Kidney (tissue), 14 donors: ENCODE data around the gene STK31. TPM values are rescaled to one million over a fixed set of nuclear protein-coding genes. Genes with fewer than 3 reads are reported as not detected.
"Not testable (repeated sequence)": the region's sequence is repeated elsewhere in the genome, so short reads cannot be mapped to it uniquely, and the experiment has no call there.

ENCODE experiments used
- DNase-seq, 5 donors: peaks; one replicate each; pipeline ENCODE4 v3.0.0-alpha.2; 2013 to 2020
- FAIRE-seq: peaks from 2 replicates; lab custom pipeline; 2012; peaks lifted over from hg19 to GRCh38; lab: Jason Lieb, UNC
- H3K27ac ChIP-seq, 2 donors: one replicate each; pipeline ENCODE4 v1.7.0; 2013; ENCODE audit warnings: low read depth in 2 of 2, low read length in 2 of 2, inconsistent platforms in 1 of 2
- H3K27me3 ChIP-seq: one replicate; pipeline ENCODE4 v1.7.1; 2013; ENCODE audit warnings: low read length, inconsistent platforms; ENCODE audit not compliant: control insufficient read depth, insufficient read depth
- H3K36me3 ChIP-seq, 3 donors: one replicate each; pipeline versions ENCODE4 v1.7.0 to v1.7.1; 2013; ENCODE audit warnings: low read length in 3 of 3, control low read depth in 1 of 3, inconsistent platforms in 1 of 3; ENCODE audit not compliant: insufficient read depth in 3 of 3, control insufficient read depth in 2 of 3
- H3K4me1 ChIP-seq, 3 donors: one replicate each; pipeline versions ENCODE4 v1.7.0 to v1.7.1; 2013; ENCODE audit warnings: low read length in 3 of 3, inconsistent platforms in 1 of 3, low read depth in 1 of 3; ENCODE audit not compliant: control insufficient read depth in 2 of 3, insufficient read depth in 2 of 3
- H3K4me3 ChIP-seq, 3 donors: one replicate each; pipeline versions ENCODE4 v1.7.0 to v1.8.1; 2013; ENCODE audit warnings: low read length in 3 of 3, control low read depth in 1 of 3, inconsistent platforms in 1 of 3
- H3K9ac ChIP-seq, 3 donors: one replicate each; pipeline versions ENCODE4 v1.7.0 to v1.7.1; 2013; ENCODE audit warnings: low read length in 3 of 3, control low read depth in 1 of 3, inconsistent platforms in 1 of 3
- H3K9me3 ChIP-seq, 3 donors: one replicate each; pipeline versions ENCODE4 v1.7.0 to v1.7.1; 2013; ENCODE audit warnings: low read length in 3 of 3, control low read depth in 1 of 3, inconsistent platforms in 1 of 3; ENCODE audit not compliant: control insufficient read depth in 2 of 3, insufficient read depth in 1 of 3
- CTCF ChIP-seq: IDR thresholded peaks from 3 replicates; pipeline ENCODE4 v1.5.1; 2012; ENCODE audit warnings: mild to moderate bottlenecking, moderate library complexity, borderline replicate concordance; ENCODE audit not compliant: insufficient read depth; ENCODE audit errors: extremely low read depth
- intact Hi-C: fragments of 100-400 bp; cut with DNase I; formaldehyde crosslinking; loops from one replicate; pipeline ENCODE4 v1.11.1; 2022
- polyA plus RNA-seq: library from polyadenylated mRNA; stranded (reverse); fragments of 350-450 nt; fragmentation: Illumina TruSeq; extraction: RNeasy Lipid Tissue Mini Kit (QIAGEN cat#74804); gene quantifications from one replicate; pipeline ENCODE4 v1.2.3, GENCODE V29; 2014; ENCODE audit warnings: low read depth, low replicate concordance; ENCODE audit not compliant: insufficient read depth
- total RNA-seq: library from RNA; stranded (reverse); fragmentation: NEBNext Ultra II Directional; extraction: Animal tissue kit (Norgen Biotek cat#: 25700); gene quantifications from one replicate; pipeline ENCODE4 v1.2.1, GENCODE V29; 2021
- donor health status: control.
- donor health status: control.
- donor health status: control.
- donor health status: control.
- donor health status: control.
- donor health status: DM: yes; HTN: yes; CAD: no.
- donor health status: Normal renal cell carcinoma (clear cell type).

STK31 gene
- total and polyA plus RNA-seq, 2 donors from 2014 or later = 0.15 to 0.44 TPM

GRCh38 chr7:23680414-23681405 is 29.3 kb upstream of the STK31 start:
- DNase-seq (peak; percentile 87 to 95 (median 90)), FAIRE-seq (no peak)
- H3K9ac ChIP-seq = peak overlapping the region; percentile 63 to 89 (median 76)
- no peak for TF ChIP-seq CTCF
- H3K27ac ChIP-seq = peak overlapping the region; percentile 44 to 66
- no peaks in the 10 kb centered on the region for H3K27me3 ChIP-seq
- no peaks in the 10 kb centered on the region for H3K36me3 ChIP-seq
- H3K4me1 ChIP-seq = peaks cover 0 to 4% (median 3%) of the 10 kb centered on the region in 3 donors
- peak overlapping the region; percentile 81 to 92 (median 89) for H3K4me3 ChIP-seq
- no peaks in the 10 kb centered on the region for H3K9me3 ChIP-seq
- intact Hi-C loops = no loop called here

- FAIRE-seq, H3K27ac ChIP-seq, intact Hi-C loops, H3K9me3 ChIP-seq, H3K36me3 ChIP-seq, H3K4me1 ChIP-seq, H3K27me3 ChIP-seq, H3K9ac ChIP-seq, H3K4me3 ChIP-seq: not testable (repeated sequence)
- DNase-seq = peak in 4 of 5 donors; percentile 45 to 66 (median 54)
These were observed 26.0 kb upstream of the STK31 start for GRCh38 chr7:23684041-23684440.

- Histone ChIP-seq H3K27ac (no peak overlapping the region), H3K9ac (no peak overlapping the region), H3K4me1 (peaks cover 0 to 2% (median 0%) of the 10 kb centered on the region in 3 donors), H3K4me3 (no peak overlapping the region), H3K9me3 (no peaks in the 10 kb centered on the region), H3K27me3 (no peaks in the 10 kb centered on the region), H3K36me3 (peaks cover 0 to 4% (median under 1%) of the 10 kb centered on the region in 3 donors)
- FAIRE-seq = no peak
- peak in 1 of 5 donors; percentile 8 for DNase-seq
- TF ChIP-seq CTCF = no peak
- intact Hi-C loops = no loop called here
These were observed 24.3 kb upstream of the STK31 start for GRCh38 chr7:23685731-23686130.

GRCh38 chr7:23687011-23687410 is 23.0 kb upstream of the STK31 start:
- no peak overlapping the region for H3K27ac ChIP-seq
- intact Hi-C loops = no loop called here
- no peak for FAIRE-seq
- no peaks in the 10 kb centered on the region for H3K27me3 ChIP-seq
- no peaks in the 10 kb centered on the region for H3K9me3 ChIP-seq
- no peak overlapping the region for H3K9ac ChIP-seq
- H3K36me3 ChIP-seq = peaks cover 0 to 6% (median 4%) of the 10 kb centered on the region in 3 donors
- H3K4me1 ChIP-seq = no peaks in the 10 kb centered on the region
- H3K4me3 ChIP-seq = no peak overlapping the region
- no peak for TF ChIP-seq CTCF
- DNase-seq = peak in 1 of 5 donors; percentile 27
